NCI-H510A treated with DMSO at 0.1 percent for 48 hours (cell line): ENCODE data around the gene PCGF1.
"Not testable (repeated sequence)": the region's sequence is repeated elsewhere in the genome, so short reads cannot be mapped to it uniquely, and the experiment has no call there.

Experiments
- DNase-seq: peaks from one replicate; lab custom pipeline; 2025; lab: John Stamatoyannopoulos, UW

PCGF1 gene

DNA sequence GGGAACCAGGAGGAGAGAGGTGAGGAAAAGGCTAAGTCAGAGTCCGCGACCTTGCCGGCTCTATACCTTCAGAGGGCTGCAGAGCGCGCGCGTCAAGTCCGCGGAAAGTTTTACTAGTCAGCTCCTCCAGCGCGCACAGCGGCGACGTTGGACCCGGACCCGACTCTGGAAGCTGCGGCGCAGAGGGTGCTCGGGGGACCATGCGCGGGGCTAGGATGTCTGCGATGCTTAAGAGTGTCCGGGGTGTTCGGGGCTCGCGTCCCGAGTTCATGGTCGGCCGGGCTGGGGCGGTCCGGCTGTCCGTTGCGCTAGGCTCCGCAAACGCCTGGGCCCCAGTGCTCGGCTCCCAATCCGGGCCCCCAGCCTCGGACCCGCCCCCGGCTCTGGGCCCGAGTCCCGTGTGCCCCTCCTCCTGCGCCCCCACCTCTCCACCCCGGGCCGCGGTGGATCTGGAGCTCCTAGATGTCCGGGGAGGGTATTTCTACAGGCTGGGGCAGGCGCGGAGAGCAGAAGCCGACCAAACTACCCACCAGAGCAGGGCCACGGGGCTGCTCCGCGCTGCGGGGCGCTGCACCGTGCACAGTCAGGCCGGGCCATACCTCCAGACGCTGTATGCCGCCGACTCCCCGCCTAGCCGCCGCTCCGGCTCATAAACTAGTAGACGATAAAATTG, 8.1 kb downstream of the PCGF1 start, which contains the start of gene LBX2:
LBX2 (minus strand) TSS at position 337 of the 673 bp plus-strand sequence; CDS start at position 271, 66 bp downstream.
- no peak for DNase-seq

DNA sequence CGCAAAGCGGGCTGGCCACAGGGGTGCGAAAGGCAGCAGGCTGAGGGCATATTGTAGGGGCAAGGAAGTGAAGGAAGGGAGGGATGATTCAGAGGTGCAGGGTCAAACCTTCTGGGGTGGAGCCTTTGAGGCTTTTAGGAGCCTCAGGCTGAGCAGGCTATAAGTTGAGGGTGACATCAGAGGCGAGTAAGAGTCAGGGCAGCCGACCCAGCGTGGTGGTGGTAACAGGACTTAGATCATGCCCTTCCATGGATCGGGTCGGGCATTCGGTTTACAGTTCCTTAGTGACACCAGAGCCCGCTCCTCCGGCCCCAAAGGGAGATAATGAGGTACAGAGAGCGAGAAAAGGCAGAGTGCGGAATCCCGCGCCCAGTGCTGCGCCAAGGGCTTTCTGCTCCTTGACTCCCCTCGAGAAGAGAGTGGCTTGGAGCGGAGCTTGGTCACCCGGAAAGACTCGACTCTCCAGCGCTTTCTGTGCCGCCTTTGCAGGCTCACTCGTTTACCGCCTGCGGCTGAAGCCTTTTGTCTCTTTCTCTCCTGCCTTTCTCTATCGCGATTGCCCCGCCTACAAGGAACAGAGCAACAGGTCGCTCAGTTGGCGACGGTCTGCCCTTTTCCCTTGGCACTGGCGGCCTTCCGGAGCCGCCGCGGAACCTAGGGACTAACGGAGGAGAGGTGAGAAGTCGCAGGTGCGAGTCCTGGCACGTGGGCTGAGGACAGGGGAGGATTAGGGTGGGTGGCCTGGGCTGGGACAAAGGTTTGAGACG, 8.8 kb downstream of the PCGF1 start:
- DNase-seq = no peak

DNA sequence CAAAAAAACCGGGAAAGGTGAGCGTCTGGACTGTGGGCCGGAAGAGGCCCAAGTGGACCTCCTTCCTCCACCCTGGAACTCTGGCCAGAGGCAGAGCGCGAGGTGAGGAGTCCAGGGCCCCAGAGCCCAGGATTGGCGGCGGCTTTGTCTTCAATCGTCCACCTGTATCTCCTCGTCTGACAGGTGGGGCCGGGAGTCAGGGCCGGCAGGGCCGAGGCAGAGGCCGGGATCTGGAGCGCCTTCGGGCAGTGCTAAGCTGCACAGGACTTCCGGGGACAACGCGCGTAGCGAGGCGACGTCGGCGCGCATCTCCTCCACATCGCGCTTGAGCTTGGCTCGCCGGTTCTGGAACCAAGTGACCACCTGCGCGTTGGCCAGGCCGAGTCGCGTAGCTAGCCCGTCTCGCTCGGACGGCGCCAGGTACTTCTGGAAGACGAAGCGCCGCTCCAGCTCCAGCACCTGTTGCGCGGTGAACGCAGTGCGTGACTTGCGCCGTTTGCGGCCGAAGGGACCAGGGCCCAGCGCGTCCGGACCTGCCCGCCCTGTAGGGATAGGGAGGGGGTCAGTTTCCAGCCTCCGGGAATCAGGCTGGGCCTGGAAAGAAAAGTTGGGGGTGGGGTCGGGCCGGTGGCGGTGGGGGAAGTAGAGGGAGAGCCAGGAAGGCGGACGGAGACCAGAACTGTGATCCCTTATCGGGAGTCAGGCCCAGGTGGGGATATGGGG, 9.6 kb downstream of the PCGF1 start:
- peak; percentile 37 for DNase-seq

DNA sequence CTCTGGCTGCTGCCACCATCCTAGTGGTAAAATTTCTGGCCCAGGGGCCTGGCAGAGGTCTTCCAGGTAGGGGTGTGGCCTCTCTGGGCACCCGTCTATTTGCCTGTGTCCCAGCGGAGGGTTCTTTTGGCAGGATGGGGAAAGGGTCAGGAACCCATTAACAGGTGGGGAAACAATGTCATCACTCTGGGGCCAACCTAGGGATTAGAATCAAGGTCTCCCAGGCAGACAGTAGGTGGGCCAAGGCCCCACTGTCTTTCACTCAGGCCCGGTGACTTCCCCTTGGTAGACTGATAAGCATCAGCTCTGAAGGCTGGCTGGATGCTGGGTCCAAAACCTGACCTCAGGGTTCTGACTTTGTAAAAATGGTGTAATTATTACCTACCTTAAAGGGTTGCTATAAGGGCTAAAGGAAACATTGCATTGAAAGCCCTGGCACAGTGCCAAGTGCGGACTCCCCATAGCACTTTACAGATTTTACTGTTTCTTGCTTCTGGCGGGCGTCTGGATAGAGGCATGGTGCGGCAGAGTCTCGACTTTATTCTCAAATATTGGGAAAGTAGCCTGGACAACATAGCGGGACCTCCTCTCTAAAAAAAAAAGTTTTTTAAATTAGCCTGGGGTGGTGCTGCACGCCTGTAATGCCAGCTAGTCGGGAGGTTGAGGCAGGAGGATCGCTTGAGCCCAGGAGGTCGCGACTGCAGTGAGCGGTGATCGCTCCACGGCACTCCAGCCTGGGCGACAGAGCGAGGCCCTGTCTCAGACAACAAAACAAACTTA, 10.3 kb downstream of the PCGF1 start:
- no peak for DNase-seq

DNA sequence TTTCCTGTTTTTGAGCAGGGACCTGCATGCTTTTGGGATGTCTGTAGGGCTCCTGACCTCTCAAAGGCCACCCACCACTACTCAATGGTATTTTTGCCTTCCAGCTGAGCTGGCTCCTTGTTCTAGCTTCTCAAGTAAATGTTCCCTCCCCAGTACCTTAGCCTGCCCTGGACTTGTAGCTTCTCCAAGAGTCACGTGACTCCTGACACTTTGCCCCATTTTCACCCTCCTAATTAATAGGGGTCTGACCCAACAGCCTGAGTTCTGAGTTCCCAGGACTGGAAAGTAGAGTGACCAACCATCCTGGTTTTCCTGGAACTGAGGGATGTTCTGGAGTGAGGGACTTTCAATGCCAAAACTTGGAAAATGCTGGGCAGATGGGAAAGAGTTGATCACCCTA, 12.1 kb downstream of the PCGF1 start:
- no peak for DNase-seq

DNA sequence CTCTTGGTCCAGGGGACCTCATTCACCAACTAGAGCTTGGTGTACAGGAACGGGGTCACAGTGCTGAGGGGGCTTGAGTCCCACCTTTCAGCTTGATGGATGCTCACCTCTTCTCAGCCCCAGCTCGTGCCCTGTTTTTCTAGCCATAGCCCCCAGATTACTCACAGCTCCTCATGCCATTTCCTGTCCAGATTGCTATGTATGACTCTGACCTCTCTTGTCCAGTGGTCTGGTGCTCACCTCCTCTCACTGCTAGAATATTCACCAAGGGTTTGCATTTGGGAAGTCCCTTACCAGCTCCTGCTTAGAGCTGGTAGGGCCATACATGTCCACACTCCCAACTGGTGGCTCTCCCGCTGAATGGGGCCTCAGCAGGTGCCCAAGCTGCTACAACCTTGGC, 13.9 kb downstream of the PCGF1 start:
- no peak for DNase-seq

DNA sequence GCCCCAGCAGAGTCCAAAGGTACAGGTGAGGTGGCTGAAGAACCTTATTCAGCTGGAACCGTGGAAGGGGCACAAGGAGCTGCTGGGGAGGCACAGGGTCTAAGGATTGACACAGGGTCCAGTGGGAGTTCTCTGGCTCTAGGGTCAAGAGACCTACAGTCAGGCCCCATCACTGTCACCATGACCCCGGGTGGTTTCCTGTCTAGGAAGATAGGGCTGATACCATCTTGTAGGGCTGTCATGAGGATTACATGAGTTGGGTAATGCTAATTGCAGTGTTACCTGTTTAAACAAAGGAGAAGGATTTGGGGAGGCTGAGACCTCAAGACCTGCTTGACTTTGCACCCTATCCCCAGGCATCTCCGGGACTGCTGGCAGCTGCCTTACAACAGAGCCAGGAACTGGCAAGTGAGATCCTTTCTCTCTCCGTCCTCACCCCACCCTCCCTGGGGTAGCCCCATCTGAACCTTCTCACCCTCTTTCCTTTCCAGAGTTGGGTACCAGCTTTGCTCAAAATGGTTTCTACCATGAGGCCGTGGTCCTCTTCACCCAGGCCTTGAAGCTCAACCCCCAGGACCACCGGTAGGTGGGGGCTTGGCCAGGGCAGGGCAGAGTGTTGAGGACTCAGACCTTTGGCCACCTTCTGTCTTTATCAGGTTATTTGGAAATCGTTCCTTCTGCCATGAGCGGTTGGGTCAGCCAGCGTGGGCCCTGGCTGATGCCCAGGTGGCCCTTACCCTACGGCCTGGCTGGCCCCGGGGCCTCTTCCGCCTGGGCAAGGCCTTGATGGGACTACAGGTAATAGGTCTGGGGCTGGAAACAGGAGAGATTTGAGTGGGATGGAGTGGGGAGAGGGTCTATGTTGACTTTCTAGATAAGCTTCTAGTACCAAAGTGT, 15.6 kb downstream of the PCGF1 start:
- DNase-seq = no peak

DNA sequence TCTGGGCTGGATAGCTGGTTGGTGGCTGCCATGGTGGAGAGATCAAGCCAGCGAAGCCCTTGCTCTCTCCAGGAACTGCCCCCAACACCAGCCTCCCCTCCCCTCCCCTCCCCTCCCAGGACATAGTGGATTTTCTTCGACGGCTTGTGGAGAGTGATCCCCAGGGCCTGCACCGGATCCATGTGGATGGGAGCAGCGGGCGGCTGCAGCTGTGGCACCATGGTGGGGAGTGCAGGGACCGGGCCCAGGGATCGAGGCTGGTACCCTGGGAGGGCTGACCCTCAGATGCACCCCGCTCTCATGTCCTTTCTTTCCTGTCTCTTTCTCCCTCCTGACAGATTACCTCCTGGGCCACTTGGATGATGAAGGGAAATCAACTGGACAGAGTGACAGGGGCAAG, 17.6 kb downstream of the PCGF1 start:
- no peak for DNase-seq

DNA sequence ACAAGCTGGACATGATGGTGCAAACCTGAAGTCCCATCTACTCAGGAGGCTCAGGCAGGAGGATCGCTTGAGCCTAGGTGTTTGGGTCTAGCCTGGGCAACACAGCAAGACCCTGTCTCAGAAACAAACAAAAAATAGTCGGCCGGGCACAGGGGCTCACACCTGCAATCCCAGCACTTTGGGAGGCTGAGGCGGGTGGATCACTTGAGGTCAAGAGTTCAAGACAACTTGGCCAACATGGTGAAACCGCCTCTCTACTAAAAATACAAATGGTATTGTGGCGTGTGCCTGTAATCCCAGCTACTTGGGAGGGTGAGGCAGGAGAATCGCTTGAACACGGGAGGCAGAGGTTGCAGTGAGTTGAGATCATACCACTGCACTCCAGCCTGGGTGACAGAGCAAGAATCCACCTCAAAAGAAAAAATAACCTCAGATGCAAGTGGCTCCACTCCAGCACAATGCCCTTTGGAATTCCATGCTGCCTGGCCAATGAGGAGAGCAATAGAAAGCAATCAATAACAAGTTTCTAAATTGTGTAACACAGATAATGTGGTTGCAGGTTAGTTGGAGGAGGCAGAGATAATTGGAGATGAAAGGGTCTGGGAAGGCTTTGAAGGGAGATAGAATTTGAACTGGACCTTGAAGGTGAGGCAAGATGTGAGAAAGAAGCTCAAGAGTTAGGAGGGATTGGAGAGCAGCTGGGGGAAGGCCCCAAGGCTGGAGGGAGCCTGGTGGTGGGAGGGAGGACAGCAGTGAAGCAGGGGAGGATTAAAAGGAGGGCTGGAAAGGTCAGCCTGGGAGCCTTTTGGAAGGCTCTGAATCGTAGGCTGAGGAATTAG, 18.6 kb downstream of the PCGF1 start:
- DNase-seq = no peak

DNA sequence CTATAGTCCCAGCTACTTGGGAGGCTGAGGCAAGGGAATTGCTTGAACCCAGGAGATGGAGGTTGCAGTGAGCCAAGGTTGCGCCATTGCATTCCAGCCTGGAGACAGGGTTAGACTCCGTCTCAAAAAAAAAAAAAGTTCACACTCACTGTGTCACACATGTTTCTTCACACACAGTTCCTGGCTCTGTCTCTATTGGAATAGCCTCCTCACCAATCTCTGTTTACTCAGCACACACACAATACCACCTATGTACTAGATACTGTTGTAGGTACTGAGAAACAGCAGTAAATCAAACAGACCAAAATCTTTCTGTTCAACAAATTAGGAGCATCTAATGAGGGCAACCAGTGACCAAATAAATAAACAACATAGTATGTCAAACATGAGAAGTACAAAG, 21.4 kb downstream of the PCGF1 start:
- no peak for DNase-seq

DNA sequence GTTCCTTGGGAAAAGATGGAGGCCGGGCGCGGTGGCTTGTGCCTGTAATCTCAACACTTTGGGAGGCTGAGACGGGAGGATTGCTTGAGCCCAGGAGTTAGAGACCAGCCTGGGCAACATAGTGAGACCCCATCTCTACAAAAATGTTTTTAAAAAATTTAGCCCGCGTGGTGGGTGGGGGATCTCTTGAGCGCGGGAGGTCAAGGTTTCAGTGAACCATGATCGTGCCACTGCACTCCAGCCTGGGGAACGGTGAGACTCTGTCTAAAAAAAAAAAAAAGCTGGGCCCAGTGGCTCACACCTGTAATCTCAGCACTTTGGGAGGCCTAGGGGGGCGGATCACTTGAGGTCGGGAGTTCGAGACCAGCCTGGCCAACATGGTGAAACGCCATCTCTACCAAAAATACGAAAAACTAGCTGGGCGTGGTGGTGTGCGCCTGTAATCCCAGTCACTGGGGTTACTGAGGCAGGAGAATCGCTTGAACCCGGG, 23.8 kb downstream of the PCGF1 start:
- not testable (repeated sequence) for DNase-seq

DNA sequence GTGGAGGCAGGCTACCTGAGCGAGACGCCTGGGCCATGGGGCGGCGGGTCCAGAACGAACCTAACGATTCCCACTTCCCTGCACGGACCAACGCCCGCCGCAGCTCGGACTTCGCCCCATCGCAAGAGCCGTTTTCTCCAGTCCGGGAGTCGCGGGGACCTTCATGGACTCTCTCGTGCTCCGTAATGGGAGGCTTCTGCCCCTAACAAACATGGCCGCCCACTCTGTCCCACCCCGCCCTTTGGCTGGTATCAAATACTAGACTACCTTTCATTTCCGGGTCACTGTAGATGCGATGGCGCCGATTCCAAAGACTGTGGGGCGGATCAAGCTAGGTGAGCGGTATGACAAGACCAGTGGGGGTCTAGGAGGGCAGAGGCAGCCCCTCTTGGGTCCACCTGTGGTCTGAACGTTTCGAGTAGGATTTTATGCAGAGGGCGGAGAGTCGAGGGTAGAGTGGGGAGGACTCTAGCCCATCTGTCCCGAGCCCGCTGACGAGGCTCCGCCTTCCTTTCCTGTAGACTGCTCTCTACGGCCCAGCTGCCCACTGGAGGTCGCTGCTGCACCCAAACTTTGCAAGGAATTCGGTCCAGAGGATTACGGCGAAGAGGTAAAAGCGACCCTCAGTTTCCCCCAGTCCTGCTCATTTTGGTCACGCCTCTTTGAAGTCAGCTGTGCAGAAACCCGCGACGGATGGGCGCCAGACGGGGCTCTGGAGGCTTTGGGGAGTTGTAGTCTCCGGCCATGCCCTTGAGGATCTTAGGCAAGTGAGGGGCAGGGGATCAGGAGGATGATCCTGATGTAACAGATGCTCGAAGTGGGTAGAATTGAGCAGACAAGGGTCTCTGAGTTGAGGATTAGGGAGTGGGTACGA, 24.5 kb downstream of the PCGF1 start, which contains the start of the genes CCDC142 and TTC31:
CCDC142 (minus strand) TSS at position 198 of the 874 bp plus-strand sequence; CDS start at position 37, 161 bp downstream.
TTC31 (plus strand) TSS at position 281 of the 874 bp plus-strand sequence; CDS start at position 296, 15 bp downstream.
- DNase-seq = peak; percentile 98

DNA sequence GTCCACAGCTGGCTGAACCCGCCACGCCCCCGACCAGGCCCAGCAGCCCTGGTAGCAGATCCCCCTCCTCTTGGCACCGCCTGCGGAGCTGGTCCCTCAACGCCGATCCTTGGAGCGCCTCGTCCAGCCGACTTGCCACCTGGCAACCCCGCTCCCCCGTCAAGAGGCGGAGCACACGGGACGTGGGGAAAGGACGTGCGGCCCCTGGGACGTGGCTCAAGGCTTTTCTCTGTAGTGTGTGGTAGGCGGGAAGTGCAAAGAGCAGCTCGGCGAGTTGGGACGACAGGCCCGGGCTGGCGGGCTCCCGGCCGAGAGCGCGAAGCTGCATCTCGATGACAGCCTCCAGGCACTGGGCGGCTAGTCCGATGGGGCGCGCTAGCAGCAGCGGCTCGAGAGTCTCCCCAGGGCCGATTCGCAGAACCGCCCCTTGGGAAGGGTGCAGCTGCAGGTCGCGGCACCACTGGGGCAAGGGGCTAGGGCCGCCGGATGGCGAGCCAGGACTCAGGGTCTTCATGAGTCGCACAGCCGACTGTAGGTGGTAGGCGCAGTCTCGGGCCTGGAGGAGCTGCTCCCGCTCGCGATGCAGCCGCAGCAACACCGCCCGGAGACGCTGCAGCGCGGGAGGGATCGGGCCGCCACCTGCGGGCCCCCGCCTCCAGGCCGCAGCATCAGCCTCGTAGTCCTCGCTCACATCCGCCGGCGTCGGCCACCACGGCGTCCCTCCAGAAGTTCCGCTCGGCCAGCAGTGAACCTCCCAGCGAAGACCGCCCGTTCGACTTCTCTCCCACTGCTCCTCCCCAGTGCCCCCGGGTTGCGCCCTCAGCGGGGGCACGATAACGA, 25.3 kb downstream of the PCGF1 start:
- DNase-seq = peak; percentile 28

DNA sequence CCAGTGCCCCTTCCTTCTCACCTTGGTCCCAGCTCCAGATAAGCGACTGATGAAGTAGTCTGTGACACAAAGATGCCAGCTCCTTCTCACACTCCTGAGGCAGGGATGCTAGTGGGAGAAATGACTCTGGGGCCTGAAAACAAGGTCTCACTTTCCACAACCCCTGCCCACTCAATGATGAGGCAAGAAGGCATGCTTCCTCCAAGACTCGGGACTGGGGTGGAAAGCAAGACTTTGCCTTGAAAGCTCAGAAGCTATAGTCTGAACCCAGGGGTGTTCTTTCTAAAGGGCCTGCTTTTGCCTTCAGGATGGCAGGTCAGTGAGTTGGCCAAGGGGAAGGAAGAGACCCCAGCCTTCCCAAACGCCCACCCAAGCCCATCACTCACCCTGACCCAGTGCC, 26.1 kb downstream of the PCGF1 start:
- no peak for DNase-seq

DNA sequence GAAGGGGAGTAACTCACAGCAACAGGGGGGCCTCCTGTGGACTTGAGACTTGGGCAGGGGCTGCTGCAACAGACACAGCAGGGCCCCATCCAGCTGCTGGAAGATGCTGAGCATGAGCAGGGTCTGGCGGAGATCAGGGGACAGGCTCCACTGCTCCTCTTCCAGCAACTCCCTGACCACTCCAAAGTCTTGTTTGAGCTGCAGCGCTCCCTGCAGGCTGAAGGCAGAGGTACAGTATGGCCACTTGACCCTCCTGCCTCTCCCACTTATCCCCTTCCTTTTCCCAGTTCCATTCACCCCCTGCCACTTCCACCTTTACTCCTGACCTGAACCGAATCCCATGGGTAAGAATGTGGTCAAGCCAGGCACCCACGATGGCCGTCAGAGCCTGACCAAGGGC, 32.6 kb downstream of the PCGF1 start:
- no peak for DNase-seq

DNA sequence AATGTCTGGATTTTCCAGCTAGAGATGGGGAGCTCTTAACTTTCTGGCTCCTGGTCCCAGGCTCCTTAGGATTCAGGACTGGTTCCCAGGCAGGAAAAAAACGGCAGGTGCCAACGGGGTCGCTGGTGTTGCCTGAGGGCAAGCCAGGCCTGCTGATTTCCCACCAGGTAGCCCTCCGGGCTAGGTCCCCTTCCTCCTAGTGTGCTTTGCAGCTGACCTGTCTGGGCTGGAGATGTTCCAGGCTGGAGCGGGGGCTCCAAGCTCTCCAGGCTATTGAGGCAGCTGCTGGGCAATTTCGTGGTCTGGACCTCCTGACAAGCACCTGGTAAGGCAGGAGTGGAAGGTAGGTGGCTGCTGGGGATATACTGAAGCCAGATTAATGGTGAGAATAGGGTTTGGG, 33.0 kb downstream of the PCGF1 start:
- DNase-seq = no peak

DNA sequence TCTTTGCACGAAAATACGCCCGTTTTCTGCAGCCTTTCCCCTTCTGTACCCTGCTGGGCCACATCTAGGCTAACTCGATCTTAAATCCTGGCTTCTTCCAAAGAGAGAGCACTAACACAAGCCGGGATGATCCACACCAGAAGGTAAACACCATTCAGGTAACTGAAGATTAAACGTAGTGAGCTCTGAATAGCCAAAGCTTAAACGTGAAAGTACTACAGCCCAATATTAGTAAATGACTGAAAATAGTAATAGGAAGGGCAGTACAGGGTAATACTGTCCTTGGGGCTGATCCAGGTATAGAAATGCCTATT, 34.6 kb downstream of the PCGF1 start:
- no peak for DNase-seq
